ENCODE measurements around the gene TLE5.
A peak's percentile ranks its signal among the peaks of the same experiment; 100 is the strongest.

TLE5 gene

DNA sequence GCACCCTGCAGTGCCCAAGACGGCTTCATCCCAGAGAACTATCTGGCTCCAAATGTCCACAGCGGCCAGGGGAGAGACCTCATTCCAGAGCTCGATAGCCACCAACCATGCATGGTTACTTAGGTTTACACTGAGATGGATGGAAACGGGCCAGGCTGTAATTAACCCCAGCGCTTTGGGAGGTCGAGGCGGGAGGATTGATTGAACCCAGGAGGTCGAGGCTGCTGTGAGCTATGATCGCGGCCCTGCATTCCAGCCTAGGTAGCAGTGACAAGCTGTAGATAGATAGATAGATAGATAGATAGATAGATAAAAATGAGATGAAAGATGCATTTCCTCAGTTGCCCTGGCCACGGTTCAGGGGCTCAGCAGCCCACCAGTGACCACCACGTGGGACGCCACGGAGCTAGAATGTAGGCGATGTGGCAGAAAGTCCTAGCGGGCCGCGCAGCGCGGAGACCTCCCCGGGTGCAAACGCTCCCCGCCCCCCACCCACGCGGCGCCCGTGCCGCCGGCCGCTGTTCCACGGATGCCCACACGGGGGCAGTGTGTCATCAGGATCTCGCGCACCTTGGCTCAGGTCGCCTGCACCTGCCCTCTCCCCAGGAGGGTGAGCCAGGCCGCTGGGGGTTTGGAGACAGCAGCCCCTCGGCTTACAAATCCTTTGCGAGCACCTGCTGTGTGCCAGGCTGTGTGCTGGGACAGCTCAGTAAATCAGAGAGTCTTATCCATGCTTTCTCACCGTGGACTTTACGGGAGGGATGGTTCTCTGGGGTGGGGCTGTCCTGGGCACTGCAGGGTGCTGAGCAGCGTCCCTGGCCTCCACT, 13.5 kb upstream of the TLE5 start:
- H3K4me3 ChIP-seq (ENCODE audit: low read depth, low read length) = peak overlapping the region; percentile 31
- DNase-seq = no peak

DNA sequence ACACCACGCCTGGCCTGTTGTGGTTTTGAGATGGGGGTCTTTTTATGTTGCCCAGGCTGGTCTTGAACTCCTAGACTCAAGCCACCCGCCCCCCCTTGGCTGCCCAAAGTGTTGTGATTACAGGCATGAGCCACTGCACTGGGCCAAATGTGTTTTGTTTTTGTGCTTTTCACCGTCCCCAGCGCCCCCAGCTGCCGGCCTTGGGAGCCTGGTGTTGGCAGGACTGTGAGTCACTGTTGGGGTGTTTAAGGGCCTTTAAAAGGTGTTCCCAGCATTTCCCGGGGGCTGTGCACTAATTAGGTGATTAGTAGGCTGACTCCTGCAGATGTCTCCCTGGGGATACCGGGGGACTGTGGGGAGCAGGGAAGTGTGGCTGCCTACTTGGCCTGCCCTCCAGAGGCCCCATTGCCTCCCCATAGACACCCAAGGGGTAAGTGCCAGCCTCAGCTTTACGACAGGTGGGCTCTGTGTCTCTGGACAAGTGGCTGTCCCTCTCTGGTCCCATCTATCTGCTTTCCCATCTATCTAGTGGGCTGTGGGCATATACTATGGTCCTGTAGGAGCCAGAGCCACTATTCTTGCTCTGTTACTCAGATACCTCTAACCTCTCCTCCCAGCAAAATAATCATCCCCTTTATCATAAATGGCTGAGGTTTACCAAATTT, 11.8 kb upstream of the TLE5 start:
- no peak overlapping the region for H3K27ac ChIP-seq
- in situ Hi-C loops (cut with HindIII; ENCODE audit: low pct_ligation_motif_present, low sequenced_read_pairs) = no loop called here
- H3K27me3 ChIP-seq (replicated peaks) = no peaks in the 10 kb centered on the region
- TF ChIP-seq, protein P1, sequence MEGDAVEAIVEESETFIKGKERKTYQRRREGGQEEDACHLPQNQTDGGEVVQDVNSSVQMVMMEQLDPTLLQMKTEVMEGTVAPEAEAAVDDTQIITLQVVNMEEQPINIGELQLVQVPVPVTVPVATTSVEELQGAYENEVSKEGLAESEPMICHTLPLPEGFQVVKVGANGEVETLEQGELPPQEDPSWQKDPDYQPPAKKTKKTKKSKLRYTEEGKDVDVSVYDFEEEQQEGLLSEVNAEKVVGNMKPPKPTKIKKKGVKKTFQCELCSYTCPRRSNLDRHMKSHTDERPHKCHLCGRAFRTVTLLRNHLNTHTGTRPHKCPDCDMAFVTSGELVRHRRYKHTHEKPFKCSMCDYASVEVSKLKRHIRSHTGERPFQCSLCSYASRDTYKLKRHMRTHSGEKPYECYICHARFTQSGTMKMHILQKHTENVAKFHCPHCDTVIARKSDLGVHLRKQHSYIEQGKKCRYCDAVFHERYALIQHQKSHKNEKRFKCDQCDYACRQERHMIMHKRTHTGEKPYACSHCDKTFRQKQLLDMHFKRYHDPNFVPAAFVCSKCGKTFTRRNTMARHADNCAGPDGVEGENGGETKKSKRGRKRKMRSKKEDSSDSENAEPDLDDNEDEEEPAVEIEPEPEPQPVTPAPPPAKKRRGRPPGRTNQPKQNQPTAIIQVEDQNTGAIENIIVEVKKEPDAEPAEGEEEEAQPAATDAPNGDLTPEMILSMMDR (IDR thresholded peaks at IDR 0.05; ENCODE audit: low read depth, low read length, missing control alignments) = peak; percentile 44
- H3K36me3 ChIP-seq (replicated peaks) = no peaks in the 10 kb centered on the region
- no peak overlapping the region for H3K4me3 ChIP-seq (ENCODE audit: low read depth, low read length)
- no peak for DNase-seq

More for the DNA sequence above, 13.5 kb upstream of the TLE5 start:
- TF ChIP-seq, protein P1 (IDR thresholded peaks at IDR 0.05; ENCODE audit: low read depth, low read length, missing control alignments) = peak; percentile 81
- in situ Hi-C loops (cut with HindIII; ENCODE audit: low pct_ligation_motif_present, low sequenced_read_pairs) = no loop called here
- H3K36me3 ChIP-seq (replicated peaks) = no peaks in the 10 kb centered on the region
- no peaks in the 10 kb centered on the region for H3K27me3 ChIP-seq (replicated peaks)
- H3K27ac ChIP-seq = no peak overlapping the region

DNA sequence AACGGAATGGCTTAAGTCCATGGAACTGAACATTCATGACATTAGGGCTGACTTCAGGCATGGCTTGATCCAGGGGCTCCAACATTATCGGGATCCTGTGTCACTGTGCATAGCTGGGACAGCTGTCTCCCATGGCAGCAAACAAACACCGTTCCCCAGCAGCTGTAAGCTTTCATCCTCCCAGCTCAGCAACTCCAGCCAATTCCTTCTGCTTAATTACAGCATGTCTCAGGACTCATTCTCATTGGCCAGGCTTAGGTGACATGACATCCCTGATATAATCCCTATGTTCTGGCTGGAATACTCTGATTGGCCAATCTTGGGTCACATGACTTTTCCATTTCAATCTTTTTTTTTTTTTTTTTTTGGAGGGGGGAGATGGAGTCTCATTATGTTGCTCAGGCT, 10.9 kb upstream of the TLE5 start:
- in situ Hi-C loops (cut with HindIII; ENCODE audit: low pct_ligation_motif_present, low sequenced_read_pairs) = no loop called here
- Histone ChIP-seq H3K4me3 (ENCODE audit: low read depth, low read length) (no peak overlapping the region), H3K27me3 (replicated peaks) (no peaks in the 10 kb centered on the region), H3K27ac (no peak overlapping the region), H3K36me3 (replicated peaks) (no peaks in the 10 kb centered on the region)
- DNase-seq = peak; percentile 32
- TF ChIP-seq, protein P1 (IDR thresholded peaks at IDR 0.05; ENCODE audit: low read depth, low read length, missing control alignments) = no peak

DNA sequence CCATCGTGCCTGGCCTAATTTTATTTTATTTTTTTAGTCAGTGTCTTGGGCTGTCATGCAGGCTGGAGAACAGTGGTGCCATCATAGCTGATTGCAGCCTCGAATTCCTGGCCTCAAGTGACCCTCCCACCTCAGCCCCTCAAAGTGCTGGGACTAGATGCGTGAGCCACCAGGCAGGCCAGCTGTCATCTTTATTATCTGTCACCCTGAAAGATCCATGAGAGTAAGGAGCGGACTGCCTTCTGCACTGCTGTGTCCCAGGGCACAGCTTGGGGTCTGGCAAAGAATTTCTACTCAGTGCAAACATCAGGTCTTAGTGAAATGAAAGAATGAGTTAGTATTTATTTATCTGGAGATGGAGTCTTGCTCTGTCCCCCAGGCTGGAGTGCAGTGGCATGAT, 9.5 kb upstream of the TLE5 start:
- no peak for DNase-seq

DNA sequence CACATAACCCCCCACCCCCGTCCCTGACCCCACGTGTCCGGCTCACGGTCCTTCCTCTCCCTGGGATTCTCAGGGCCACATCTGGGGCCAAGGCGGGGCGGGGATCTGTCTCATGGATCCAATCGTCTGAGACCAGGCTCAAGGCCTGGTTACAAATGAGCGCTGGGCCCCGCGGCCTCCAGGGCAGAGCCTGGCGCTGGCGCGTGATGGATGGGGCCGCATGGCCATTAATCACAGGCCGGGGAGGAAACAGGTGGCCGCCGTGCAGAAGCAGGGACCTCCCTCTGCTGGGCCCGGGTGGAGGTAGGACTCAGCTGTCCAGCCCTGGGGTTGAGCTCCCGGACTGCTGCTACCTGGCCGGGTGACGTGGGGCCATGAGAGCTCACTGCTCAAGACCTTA, 5.8 kb upstream of the TLE5 start:
- Histone ChIP-seq H3K4me3 (ENCODE audit: low read depth, low read length) (no peak overlapping the region), H3K27ac (no peak overlapping the region), H3K27me3 (replicated peaks) (no peaks in the 10 kb centered on the region), H3K36me3 (replicated peaks) (no peaks in the 10 kb centered on the region)
- in situ Hi-C loops (cut with HindIII; ENCODE audit: low pct_ligation_motif_present, low sequenced_read_pairs) = no loop called here
- TF ChIP-seq, protein P1 (IDR thresholded peaks at IDR 0.05; ENCODE audit: low read depth, low read length, missing control alignments) = no peak
- DNase-seq = no peak

More for the DNA sequence above, 9.5 kb upstream of the TLE5 start:
- no peaks in the 10 kb centered on the region for H3K36me3 ChIP-seq (replicated peaks)
- TF ChIP-seq, protein P1 (IDR thresholded peaks at IDR 0.05; ENCODE audit: low read depth, low read length, missing control alignments) = no peak
- H3K27me3 ChIP-seq (replicated peaks) = no peaks in the 10 kb centered on the region
- H3K4me3 ChIP-seq (ENCODE audit: low read depth, low read length) = no peak overlapping the region
- in situ Hi-C loops (cut with HindIII; ENCODE audit: low pct_ligation_motif_present, low sequenced_read_pairs) = no loop called here
- H3K27ac ChIP-seq = no peak overlapping the region

All from brain microvascular endothelial cell (primary cell).